ENCODE data around the gene MEMO1. TPM values are rescaled to one million over a fixed set of nuclear protein-coding genes. Genes with fewer than 3 reads are reported as not detected.
A peak's percentile ranks its signal among the peaks of the same experiment; 100 is the strongest.
"Not testable (repeated sequence)": the region's sequence is repeated elsewhere in the genome, so short reads cannot be mapped to it uniquely, and the experiment has no call there.

The MEMO1 gene
- total and polyA plus RNA-seq, 9 of the 15 experiments (the other 6 are each of a cell fraction or from before 2014, with no cell fraction given) = 22.1 to 87.7 (median 61.2) TPM

DNA sequence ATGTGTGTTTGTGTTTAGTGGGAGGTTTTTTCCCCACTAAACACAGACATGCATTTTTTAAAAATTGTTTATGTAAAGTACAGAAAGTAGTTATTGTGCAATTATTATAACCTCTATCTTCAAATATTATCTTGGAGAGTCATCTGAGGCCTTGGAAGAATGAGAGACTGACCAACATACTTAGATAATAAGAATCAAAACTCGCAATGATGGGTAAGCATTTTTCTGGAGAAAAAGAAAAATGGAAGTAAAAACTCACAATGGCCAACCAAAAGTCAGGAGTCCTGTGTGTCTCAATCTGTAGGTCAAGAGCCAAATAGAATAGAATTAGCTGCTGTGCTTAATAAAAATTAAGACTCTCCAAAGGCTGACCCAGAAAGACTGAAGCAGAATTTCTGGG lies 43.0 kb downstream of the MEMO1 start:
- DNase-seq (ENCODE audit: extremely low read depth in 1 of 4, low spot score in 3 of 4) (no peak), FAIRE-seq (peak; percentile 52), ATAC-seq (no peak)
- Histone ChIP-seq H3K27ac (ENCODE audit: extremely low read depth, low read depth, low read length) (no peak overlapping the region), H3K9me3 (replicated peaks; ENCODE audit: control insufficient read depth, insufficient read depth, low read depth, low read length) (no peaks in the 10 kb centered on the region), H2AFZ (ENCODE audit: low read depth, low read length) (no peak overlapping the region), H3K36me3 (ENCODE audit: control insufficient read depth, insufficient read depth, low read length) (peaks cover 7% of the 10 kb centered on the region; the same call in 1 of the 3 replicates), H3K27me3 (ENCODE audit: control insufficient read depth in 2 of 2, insufficient read depth in 2 of 2, low read length in 2 of 2) (no peaks in the 10 kb centered on the region), H3K4me2 (ENCODE audit: insufficient read depth, low read length) (no peak overlapping the region), H3K4me1 (replicated peaks in 1 of 2; ENCODE audit: control insufficient read depth in 2 of 2, insufficient read depth in 2 of 2, low read length in 2 of 2) (peaks cover 0 to 3% of the 10 kb centered on the region in 2 experiments; a peak in 2 of 5 replicates), H3K9ac (ENCODE audit: insufficient read depth in 1 of 2, low read depth in 2 of 2, low read length in 2 of 2) (no peak overlapping the region), H3K79me2 (ENCODE audit: control insufficient read depth, insufficient read depth, low read length) (peaks cover 86% of the 10 kb centered on the region), H3K4me3 (no peak overlapping the region), H4K20me1 (replicated peaks; ENCODE audit: control insufficient read depth, insufficient read depth, low read length) (no peaks in the 10 kb centered on the region; the same call in 1 of the 2 replicates), H3K9me1 (ENCODE audit: control insufficient read depth, insufficient read depth, low read length) (no peaks in the 10 kb centered on the region)
- in situ Hi-C loops (cut with MboI) (no loop called here), intact Hi-C loops (cut with micrococcal nuclease) (no loop called here)
- no TSS peak for BruUV-seq (replicated peaks)
- TF ChIP-seq CEBPB (tag; IDR thresholded peaks at IDR 0.05) = 0 out of 2 replicates have a peak, but pooled peaks have one; percentile 50
- TF ChIP-seq CEBPG (CRISPR knock-in tag; IDR thresholded peaks at IDR 0.05) = no peak
- peak in 1 of 2 experiments; percentile 33; a peak in 1 of 4 replicates for TF ChIP-seq CEBPG (tag; conservative IDR thresholded peaks at IDR 0.05 in 1 of 2, IDR thresholded peaks at IDR 0.05 in 1 of 2)
- no peak for TF ChIP-seq CREB1 (IDR thresholded peaks at IDR 0.05)
- TF ChIP-seq CREB1 (CRISPR knock-in tag; IDR thresholded peaks at IDR 0.05) = no peak
- ChIA-PET CTCF (ENCODE audit: low intra/inter-chr PET ratio) (no interaction called here), POLR2A (interaction anchor here (0.6 kb wide), 1 partner anchor 308 kb away, joined by 3 read pairs; no protein-coding TSS in a partner anchor)
- WGBS (ENCODE audit: insufficient coverage, low coverage, missing lambda C conversion rate) = 64% methylated on average over 1 of the region's 1 CpG

DNA sequence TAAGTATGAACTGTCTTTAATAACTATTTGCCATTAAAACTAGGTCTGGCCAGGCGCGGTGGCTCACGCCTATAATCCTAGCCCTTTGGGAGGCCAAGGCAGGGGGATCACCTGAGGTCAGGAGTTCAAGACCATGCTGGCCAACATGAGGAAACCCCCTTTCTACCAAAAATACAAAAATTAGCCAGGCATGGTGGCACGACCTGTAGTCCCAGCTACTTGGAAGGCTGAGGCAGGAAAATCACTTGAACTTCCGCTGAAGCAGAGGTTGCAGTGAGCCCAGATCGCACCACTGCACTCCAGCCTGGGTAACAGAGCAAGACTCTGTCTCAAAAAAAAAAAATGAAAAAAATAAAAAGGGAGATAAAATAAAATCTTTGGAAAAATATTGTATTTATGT lies 44.4 kb downstream of the MEMO1 start:
- H3K9me3 ChIP-seq (replicated peaks; ENCODE audit: control insufficient read depth, insufficient read depth, low read depth, low read length); in situ Hi-C loops (cut with MboI); H3K4me3 ChIP-seq; H3K4me1 ChIP-seq (replicated peaks in 1 of 2; ENCODE audit: control insufficient read depth in 2 of 2, insufficient read depth in 2 of 2, low read length in 2 of 2); CTCF ChIA-PET (ENCODE audit: low intra/inter-chr PET ratio); intact Hi-C loops (cut with micrococcal nuclease); H2AFZ ChIP-seq (ENCODE audit: low read depth, low read length); H3K9ac ChIP-seq (ENCODE audit: insufficient read depth in 1 of 2, low read depth in 2 of 2, low read length in 2 of 2); H3K9me1 ChIP-seq (ENCODE audit: control insufficient read depth, insufficient read depth, low read length); FAIRE-seq; BruUV-seq (replicated peaks); ATAC-seq; H3K36me3 ChIP-seq (ENCODE audit: control insufficient read depth, insufficient read depth, low read length); H3K27me3 ChIP-seq (ENCODE audit: control insufficient read depth in 2 of 2, insufficient read depth in 2 of 2, low read length in 2 of 2); H3K4me2 ChIP-seq (ENCODE audit: insufficient read depth, low read length); DNase-seq (ENCODE audit: extremely low read depth in 1 of 4, low spot score in 3 of 4); H4K20me1 ChIP-seq (replicated peaks; ENCODE audit: control insufficient read depth, insufficient read depth, low read length); H3K27ac ChIP-seq (ENCODE audit: extremely low read depth, low read depth, low read length): not testable (repeated sequence)
- POLR2A ChIA-PET = interaction anchor here (0.6 to 1.5 kb wide), 2 partner anchors 11 to 19 kb away, joined by 3 read pairs; no protein-coding TSS in a partner anchor
- 95% methylated on average over 6 of the region's 6 CpGs for WGBS (ENCODE audit: insufficient coverage, low coverage, missing lambda C conversion rate)
- H3K79me2 ChIP-seq (ENCODE audit: control insufficient read depth, insufficient read depth, low read length) = peaks cover 87% of the 10 kb centered on the region
